SK-N-SH treated with all-trans-retinoic acid at 6 μM for 48 hours (cell line): ENCODE measurements around the gene TUBA1C.

ENCODE experiments used
- GLIS3 ChIP-seq: fragments of 250-450 bp; sonication (Bioruptor Pico); IDR thresholded peaks from 2 replicates; pipeline ENCODE4 v1.5.0; 2020; ENCODE audit warnings: mild to moderate bottlenecking, moderate library complexity
- PATZ1 ChIP-seq: fragments of 250-450 bp; sonication (Bioruptor Pico); IDR thresholded peaks from 2 replicates; pipeline ENCODE4 v1.8.0; 2020; ENCODE audit warnings: mild to moderate bottlenecking, moderate library complexity, borderline replicate concordance

GRCh38 chr12:49260166-49260565 lies 4.7 kb upstream of the TUBA1C start:
- TF ChIP-seq PATZ1 (CRISPR knock-in tag) (no peak), GLIS3 (CRISPR knock-in tag) (no peak)
